Fibroblast of skin of left biceps (primary cell): ENCODE data around the gene RNASEH1.

Experiments
- DNase-seq, 2 experiments: peaks; one replicate each; pipeline ENCODE4 v3.0.0-alpha.2; 2013; ENCODE audit warnings: low read depth in 2 of 2

RNASEH1 gene

GRCh38 chr2:3558205-3559014 is at the start of gene RNASEH1:
TSS of gene RNASEH1 (minus strand) at chr2:3558333. CDS start at chr2:3558260, 73 bp downstream.
- DNase-seq, result peak; percentile 95 to 96

GRCh38 chr2:3606370-3607201 is 48.5 kb upstream of the RNASEH1 start:
- DNase-seq, result no peak

GRCh38 chr2:3606028-3606369 is 47.9 kb upstream of the RNASEH1 start:
- no peak for DNase-seq

- no peak for DNase-seq
Measured at GRCh38 chr2:3604991-3605961, 47.1 kb upstream of the RNASEH1 start.

- DNase-seq, result no peak
Measured at GRCh38 chr2:3604207-3604877, 46.2 kb upstream of the RNASEH1 start.

GRCh38 chr2:3603536-3604206 is 45.5 kb upstream of the RNASEH1 start:
- DNase-seq, result no peak

- no peak for DNase-seq
Measured at GRCh38 chr2:3602553-3603339, 44.6 kb upstream of the RNASEH1 start.

- DNase-seq, result no peak
Measured at GRCh38 chr2:3601561-3602271, 43.6 kb upstream of the RNASEH1 start.

GRCh38 chr2:3600256-3600855 is 42.2 kb upstream of the RNASEH1 start:
- no peak for DNase-seq

- no peak for DNase-seq
Measured at GRCh38 chr2:3598912-3599854, 41.0 kb upstream of the RNASEH1 start.

- no peak for DNase-seq
Measured at GRCh38 chr2:3598197-3598910, 40.2 kb upstream of the RNASEH1 start.

- no peak for DNase-seq
Measured at GRCh38 chr2:3597567-3597966, 39.4 kb upstream of the RNASEH1 start.

GRCh38 chr2:3596901-3597417 is 38.8 kb upstream of the RNASEH1 start:
- DNase-seq, result no peak

GRCh38 chr2:3595985-3596384 is 37.9 kb upstream of the RNASEH1 start:
- no peak for DNase-seq

GRCh38 chr2:3595404-3595803 is 37.3 kb upstream of the RNASEH1 start:
- DNase-seq, result no peak

GRCh38 chr2:3594493-3595281 is 36.6 kb upstream of the RNASEH1 start, which contains the start of gene COLEC11:
TSS of gene COLEC11 (plus strand) at chr2:3595112. CDS start at chr2:3604341, 9,229 bp downstream.
- DNase-seq, result no peak
